Measurements from ENCODE around the gene ARL2. TPM values are rescaled to one million over a fixed set of nuclear protein-coding genes. Genes with fewer than 3 reads are reported as not detected.

The ARL2 gene
- total RNA-seq, 1 donor, result 14.2 TPM

DNA sequence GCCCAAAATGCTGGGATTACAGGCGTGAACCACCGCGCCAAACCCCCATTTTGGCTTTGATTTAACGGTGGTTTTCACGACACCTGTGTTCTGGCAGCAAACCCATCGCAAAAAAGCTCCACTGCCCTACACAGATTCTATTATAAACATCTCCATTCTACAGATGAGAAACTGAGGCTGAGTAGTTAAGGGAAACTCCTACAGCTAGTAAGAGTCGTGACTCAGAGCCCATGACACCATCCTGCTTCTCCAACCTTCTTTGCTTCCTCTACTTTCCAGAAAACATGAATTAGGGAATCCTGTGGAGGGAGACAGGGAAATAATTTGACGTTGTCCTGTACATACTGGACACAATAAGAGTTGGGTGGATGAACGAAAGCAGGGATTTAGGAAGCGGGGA, 12.8 kb downstream of the ARL2 start:
- Histone ChIP-seq H3K27me3 (ENCODE audit: insufficient read depth, low read length) (no peaks in the 10 kb centered on the region), H3K4me3 (ENCODE audit: low read length) (no peak overlapping the region), H3K4me1 (ENCODE audit: insufficient read depth, low read length) (peaks cover 22% of the 10 kb centered on the region), H3K9me3 (ENCODE audit: low read depth, low read length) (no peaks in the 10 kb centered on the region)

DNA sequence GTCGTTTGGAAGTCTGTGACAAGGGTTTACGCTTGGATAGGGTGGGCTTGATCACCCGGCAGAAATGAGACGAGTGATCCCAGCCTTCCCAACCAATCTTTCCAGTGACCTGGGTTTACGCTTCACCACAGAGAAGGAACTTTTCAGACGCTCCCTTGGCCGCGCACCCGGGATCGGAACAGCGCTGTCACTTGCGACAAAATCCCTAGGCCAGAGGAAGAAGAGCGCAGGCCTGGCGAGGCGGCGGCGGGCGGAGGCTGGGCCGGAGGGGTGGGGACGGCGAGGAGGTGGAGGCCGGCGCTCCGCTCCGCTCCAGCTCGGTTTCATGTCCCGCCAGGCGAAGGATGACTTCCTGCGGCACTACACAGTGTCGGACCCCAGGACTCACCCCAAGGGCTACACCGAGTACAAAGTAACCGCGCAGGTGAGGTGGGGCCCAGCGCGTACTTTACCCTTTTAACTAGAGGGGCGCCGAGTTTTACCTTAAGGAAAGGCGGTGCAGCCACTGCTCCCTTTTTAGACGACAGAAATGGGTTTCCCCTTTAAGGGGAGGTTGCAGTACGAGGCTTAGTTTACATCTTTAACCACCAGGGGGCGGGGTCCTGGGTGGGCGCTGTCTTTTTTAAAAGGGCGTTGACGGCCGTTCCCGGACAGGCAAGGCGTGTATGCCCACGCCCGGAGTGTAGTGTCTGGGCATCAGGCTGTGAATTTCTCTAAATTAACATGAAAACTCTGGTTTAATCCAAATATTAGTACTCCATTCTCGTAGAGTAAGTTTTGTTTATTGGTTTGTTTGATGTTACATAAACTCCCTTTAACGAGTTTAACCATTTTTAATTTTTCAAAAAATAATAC, 13.5 kb downstream of the ARL2 start, which contains the start of gene SNX15:
SNX15 (plus strand) TSS at position 227 of the 855 bp plus-strand sequence; CDS start at position 326, 99 bp downstream.
- Histone ChIP-seq H3K9me3 (ENCODE audit: low read depth, low read length) (no peaks in the 10 kb centered on the region), H3K4me1 (ENCODE audit: insufficient read depth, low read length) (peaks cover 21% of the 10 kb centered on the region), H3K27me3 (ENCODE audit: insufficient read depth, low read length) (no peaks in the 10 kb centered on the region), H3K4me3 (ENCODE audit: low read length) (peak within 1 kb of the TSS; percentile 55)

DNA sequence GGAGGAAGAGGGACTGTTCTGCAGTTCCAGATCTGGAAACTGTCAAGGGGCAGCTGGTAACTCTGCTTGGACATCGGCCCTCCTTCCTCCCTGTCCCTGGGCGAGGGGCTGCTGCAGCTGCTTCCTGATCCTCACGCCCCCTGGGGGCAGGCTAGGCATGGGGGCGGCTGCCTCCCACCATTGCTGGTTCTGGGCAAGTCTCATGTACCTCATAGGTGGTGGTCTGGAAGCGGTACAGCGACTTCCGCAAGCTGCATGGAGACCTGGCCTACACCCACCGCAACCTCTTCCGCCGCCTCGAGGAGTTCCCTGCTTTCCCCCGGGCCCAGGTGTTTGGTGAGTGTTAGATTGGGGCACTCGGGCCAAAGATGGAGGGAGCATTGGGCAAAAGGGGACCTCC, 18.3 kb downstream of the ARL2 start:
- Histone ChIP-seq H3K4me1 (ENCODE audit: insufficient read depth, low read length) (peaks cover 15% of the 10 kb centered on the region), H3K4me3 (ENCODE audit: low read length) (no peak overlapping the region), H3K9me3 (ENCODE audit: low read depth, low read length) (no peaks in the 10 kb centered on the region), H3K27me3 (ENCODE audit: insufficient read depth, low read length) (no peaks in the 10 kb centered on the region)

DNA sequence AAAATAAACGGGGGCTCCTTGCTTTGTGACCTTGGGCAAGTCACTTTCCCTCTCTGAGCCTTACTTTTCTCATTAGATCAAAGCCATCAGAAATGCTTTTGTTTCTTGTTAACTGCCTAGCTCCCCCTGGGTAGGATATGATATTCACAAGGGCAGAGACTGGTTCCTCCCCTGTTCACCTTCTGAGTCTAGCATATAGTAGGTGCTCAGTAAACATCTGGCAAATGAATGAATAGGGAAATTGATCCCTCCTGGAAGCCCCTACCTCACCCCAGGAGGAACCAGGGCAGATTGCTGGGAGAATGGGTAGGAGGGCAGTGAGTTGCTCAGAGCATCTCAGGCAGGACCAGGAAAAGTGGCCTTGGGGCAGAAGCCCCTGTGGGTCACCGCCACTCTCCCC, 20.5 kb downstream of the ARL2 start:
- Histone ChIP-seq H3K27me3 (ENCODE audit: insufficient read depth, low read length) (no peaks in the 10 kb centered on the region), H3K9me3 (ENCODE audit: low read depth, low read length) (no peaks in the 10 kb centered on the region), H3K4me3 (ENCODE audit: low read length) (no peak overlapping the region), H3K4me1 (ENCODE audit: insufficient read depth, low read length) (no peaks in the 10 kb centered on the region)

DNA sequence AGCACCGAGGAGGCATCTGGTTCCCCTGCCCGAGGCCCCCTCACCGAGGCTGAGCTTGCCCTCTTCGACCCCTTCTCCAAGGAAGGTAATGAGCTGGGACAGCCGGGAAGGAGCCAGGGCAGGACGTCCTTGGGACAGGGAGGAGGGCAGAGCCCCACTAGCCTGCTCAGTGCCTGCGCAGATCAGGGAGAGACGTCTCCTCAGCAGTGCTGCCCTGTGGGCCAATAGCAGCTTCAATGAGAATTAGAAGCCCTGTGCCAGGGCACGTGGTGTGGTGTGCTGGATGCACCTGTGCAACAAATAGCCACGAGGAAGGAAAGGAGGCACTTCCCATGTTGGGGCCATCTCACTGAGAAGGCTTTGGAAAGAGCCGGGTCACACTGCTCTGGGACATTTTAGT, 21.6 kb downstream of the ARL2 start:
- Histone ChIP-seq H3K27me3 (ENCODE audit: insufficient read depth, low read length) (no peaks in the 10 kb centered on the region), H3K4me3 (ENCODE audit: low read length) (no peak overlapping the region), H3K4me1 (ENCODE audit: insufficient read depth, low read length) (peaks cover 9% of the 10 kb centered on the region), H3K9me3 (ENCODE audit: low read depth, low read length) (no peaks in the 10 kb centered on the region)

DNA sequence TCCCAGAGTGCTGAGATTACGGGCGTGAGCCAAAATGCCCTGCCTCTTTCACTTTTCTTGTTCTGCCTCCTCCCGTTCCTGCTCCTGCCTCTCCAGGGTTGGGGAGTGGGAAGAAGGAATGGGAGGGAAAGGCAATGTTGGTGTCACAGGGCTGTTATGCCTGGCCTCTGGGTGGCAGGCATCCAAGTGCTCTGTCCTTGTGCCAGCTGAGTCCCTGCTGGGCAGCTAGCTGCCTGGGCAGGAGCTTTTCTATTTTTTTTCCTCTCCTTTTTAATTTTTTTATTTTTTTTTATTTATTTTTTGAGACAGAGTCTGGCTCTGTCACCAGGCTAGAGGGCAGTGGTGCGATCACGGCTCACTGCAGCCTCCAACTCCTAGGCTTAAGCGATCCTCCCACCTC, 23.0 kb downstream of the ARL2 start:
- H3K9me3 ChIP-seq (ENCODE audit: low read depth, low read length), result no peaks in the 10 kb centered on the region
- H3K4me3 ChIP-seq (ENCODE audit: low read length), result no peak overlapping the region
- no peaks in the 10 kb centered on the region for H3K27me3 ChIP-seq (ENCODE audit: insufficient read depth, low read length)
- H3K4me1 ChIP-seq (ENCODE audit: insufficient read depth, low read length), result peaks cover 16% of the 10 kb centered on the region

DNA sequence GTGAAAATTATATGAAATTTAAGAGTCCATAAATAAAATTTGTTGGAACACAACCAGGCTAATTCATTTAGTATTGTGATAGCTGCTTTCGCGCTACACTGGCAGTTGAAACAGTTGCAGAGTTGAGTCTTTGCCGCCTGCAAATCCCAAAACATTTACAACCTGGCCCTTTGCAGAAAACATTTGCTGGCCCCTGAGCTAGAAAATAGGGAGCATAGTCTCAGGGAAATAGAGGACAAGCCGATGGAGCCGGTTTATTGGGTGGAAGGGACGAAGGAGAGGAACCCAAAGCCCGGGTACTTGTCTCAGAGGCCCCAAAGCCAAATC, 26.5 kb downstream of the ARL2 start:
- Histone ChIP-seq H3K27me3 (ENCODE audit: insufficient read depth, low read length) (no peaks in the 10 kb centered on the region), H3K4me1 (ENCODE audit: insufficient read depth, low read length) (peaks cover 42% of the 10 kb centered on the region), H3K9me3 (ENCODE audit: low read depth, low read length) (no peaks in the 10 kb centered on the region), H3K4me3 (ENCODE audit: low read length) (peak overlapping the region; percentile 61)

DNA sequence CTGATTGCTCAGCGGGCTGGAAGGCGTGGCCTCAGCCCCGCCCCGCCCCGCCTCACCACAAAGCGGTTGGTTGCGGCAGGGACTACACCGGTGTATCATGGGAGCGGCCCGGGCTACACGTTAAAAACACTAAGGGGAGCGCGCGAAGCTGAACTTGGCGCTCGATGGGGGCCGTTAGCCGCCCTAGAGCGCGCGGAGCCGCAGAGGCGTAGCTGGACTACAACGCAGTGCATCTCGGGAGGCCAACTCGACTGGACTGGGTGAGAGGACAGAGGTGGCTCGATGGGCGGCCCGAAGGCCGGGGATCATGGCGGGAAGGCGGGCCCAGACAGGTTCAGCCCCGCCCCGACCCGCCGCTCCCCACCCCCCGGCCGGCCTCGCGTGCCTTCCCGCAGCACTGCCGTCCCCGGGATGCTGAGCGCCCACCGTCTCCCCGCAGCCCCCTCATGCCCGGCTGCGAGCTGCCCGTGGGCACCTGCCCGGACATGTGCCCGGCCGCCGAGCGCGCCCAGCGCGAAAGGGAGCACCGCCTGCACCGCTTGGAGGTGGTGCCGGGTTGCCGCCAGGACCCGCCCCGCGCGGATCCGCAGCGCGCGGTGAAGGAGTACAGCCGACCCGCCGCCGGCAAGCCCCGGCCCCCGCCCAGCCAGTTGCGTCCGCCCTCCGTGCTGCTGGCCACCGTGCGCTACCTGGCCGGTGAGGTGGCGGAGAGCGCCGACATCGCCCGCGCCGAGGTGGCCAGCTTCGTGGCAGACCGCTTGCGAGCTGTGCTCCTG, 27.1 kb downstream of the ARL2 start, which contains the start of gene SAC3D1:
SAC3D1 (plus strand) TSS at position 364 of the 776 bp plus-strand sequence; CDS start at position 447, 83 bp downstream.
- peaks cover 42% of the 10 kb centered on the region for H3K4me1 ChIP-seq (ENCODE audit: insufficient read depth, low read length)

DNA sequence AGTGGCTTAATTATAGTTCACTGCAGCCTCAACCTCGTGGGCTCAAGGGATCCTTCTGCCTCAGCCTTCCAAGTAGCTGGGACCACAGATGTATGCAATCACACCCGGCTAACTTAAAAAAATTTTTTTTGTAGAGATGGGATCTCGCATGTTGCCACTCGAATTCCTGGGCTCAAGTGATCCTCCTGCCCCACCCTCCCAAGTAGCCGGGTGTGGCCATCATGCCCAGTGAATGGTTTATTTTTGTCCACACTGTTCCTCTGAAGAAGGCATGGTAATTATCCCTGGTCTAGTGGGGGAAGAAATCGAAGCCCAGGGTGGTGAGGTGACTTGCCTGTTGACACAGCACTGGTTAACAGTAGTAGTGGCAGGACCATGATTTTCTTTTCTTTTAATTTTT, 28.9 kb downstream of the ARL2 start:
- no peaks in the 10 kb centered on the region for H3K27me3 ChIP-seq (ENCODE audit: insufficient read depth, low read length)
- no peak overlapping the region for H3K4me3 ChIP-seq (ENCODE audit: low read length)
- peaks cover 58% of the 10 kb centered on the region for H3K4me1 ChIP-seq (ENCODE audit: insufficient read depth, low read length)
- H3K9me3 ChIP-seq (ENCODE audit: low read depth, low read length), result no peaks in the 10 kb centered on the region

More for the DNA sequence above, 27.1 kb downstream of the ARL2 start, which contains the start of gene SAC3D1:
- peak within 1 kb of the TSS; percentile 61 for H3K4me3 ChIP-seq (ENCODE audit: low read length)
- H3K9me3 ChIP-seq (ENCODE audit: low read depth, low read length), result no peaks in the 10 kb centered on the region
- H3K27me3 ChIP-seq (ENCODE audit: insufficient read depth, low read length), result no peaks in the 10 kb centered on the region

DNA sequence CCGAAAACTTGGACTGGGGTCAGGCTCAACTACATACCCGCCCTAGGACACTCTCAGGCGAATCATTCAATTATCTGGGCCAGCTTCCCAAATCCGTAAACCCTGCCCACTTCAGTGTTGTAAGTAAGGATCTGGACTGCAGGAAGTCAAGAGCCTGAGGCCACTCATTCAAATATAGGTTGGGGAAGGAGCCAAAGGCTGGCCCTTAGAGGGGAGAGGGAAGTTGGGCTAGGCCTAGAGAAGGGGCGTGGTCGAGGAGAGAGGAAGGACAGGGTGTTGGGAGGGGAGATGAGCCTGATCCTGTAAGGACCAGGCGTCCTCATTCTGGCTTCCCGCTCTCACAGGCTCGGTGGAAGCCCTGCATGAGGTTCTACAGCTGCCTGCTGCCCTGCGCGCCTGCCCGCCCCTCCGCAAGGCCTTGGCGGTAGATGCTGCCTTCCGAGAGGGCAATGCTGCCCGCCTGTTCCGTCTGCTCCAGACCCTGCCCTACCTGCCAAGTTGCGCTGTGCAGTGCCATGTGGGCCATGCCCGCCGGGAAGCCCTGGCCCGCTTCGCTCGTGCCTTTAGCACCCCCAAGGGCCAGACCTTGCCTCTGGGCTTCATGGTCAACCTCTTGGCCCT, 30.0 kb downstream of the ARL2 start:
- Histone ChIP-seq H3K27me3 (ENCODE audit: insufficient read depth, low read length) (no peaks in the 10 kb centered on the region), H3K9me3 (ENCODE audit: low read depth, low read length) (no peaks in the 10 kb centered on the region), H3K4me3 (ENCODE audit: low read length) (no peak overlapping the region), H3K4me1 (ENCODE audit: insufficient read depth, low read length) (peaks cover 63% of the 10 kb centered on the region)

DNA sequence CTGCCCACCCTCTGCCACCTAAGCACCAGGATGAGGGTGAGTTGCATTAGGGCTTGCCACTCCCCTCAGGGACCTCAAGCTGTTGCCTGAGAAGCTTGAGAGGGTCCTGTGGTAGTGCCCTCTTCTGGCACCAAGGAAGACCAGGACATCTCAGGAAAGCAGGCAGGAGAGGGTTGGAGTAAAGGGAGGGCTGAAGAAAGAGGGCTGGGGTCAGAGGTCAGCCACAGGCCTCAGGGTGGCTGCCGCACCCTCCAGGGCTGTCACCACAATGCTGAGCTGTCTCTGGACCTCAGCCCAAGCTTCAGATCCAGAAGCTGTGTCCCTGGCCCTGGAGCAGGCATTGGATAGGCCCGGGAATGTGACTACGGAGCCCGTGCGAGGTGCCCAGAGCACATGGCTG, 31.1 kb downstream of the ARL2 start:
- no peak overlapping the region for H3K4me3 ChIP-seq (ENCODE audit: low read length)
- H3K27me3 ChIP-seq (ENCODE audit: insufficient read depth, low read length), result no peaks in the 10 kb centered on the region
- H3K4me1 ChIP-seq (ENCODE audit: insufficient read depth, low read length), result peaks cover 59% of the 10 kb centered on the region
- H3K9me3 ChIP-seq (ENCODE audit: low read depth, low read length), result no peaks in the 10 kb centered on the region

DNA sequence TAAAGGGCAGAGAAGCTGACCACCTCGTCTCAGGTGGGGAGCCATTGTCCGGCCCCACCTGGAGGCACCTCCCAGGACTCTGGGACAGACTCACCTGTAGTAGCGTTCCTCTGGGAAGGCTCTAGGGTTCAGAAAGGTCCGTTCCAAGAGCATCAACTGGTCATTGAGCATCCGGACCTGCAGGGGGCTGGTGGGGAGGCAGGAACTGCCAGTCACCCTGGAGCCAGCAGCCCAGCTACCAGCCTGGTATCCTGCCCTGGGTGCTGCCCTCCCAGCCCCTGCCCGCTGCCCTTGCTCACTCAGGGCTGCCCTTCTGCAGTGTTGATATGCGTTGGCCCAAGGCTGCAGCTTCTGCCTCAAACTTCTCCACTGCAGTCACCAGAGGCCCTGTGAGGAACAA, 31.8 kb downstream of the ARL2 start:
- no peaks in the 10 kb centered on the region for H3K27me3 ChIP-seq (ENCODE audit: insufficient read depth, low read length)
- peaks cover 52% of the 10 kb centered on the region for H3K4me1 ChIP-seq (ENCODE audit: insufficient read depth, low read length)
- H3K4me3 ChIP-seq (ENCODE audit: low read length), result no peak overlapping the region
- H3K9me3 ChIP-seq (ENCODE audit: low read depth, low read length), result no peaks in the 10 kb centered on the region

DNA sequence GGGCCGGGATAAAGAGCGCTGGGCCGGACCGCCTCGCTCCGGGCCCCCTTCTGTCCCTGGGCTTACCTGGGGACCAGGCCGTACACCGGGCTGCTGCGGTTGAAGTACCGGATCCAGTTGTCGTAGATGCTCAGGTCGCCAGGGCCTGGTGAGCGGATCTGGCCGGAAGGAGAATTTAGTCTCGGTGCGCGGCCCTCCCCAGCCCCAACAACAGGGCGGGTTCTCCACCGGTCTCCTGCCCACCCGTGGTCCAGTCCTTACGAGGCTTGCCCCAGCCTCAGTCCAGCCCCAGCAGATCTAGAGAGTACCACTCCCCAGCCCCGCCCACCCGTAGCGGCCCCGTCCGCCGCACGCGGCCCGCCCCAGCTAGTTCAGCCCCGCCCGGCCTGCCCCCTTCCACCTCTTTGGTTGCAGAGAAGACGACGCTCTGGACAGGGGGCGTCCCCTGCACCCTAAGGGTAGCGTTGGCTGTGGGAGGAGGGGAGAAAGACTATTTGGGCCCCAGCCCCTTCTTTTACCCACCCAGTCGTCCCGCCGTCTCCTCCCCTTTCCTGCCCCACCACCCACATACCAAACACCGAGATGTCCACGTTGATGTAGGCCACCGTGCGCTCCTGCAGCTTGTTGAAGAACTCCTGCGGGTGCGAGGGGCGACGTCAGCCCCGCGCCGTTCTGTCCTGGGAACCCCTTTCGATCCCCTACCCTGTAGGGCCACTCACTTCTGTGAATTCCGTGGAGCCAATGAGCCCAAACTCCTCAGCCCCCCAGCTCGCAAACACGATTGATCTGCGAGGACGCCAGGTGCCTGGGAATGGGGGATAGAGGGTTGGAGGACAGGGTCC, 33.8 kb downstream of the ARL2 start:
- Histone ChIP-seq H3K4me1 (ENCODE audit: insufficient read depth, low read length) (peaks cover 39% of the 10 kb centered on the region), H3K9me3 (ENCODE audit: low read depth, low read length) (no peaks in the 10 kb centered on the region), H3K27me3 (ENCODE audit: insufficient read depth, low read length) (no peaks in the 10 kb centered on the region), H3K4me3 (ENCODE audit: low read length) (peak overlapping the region; percentile 38)

DNA sequence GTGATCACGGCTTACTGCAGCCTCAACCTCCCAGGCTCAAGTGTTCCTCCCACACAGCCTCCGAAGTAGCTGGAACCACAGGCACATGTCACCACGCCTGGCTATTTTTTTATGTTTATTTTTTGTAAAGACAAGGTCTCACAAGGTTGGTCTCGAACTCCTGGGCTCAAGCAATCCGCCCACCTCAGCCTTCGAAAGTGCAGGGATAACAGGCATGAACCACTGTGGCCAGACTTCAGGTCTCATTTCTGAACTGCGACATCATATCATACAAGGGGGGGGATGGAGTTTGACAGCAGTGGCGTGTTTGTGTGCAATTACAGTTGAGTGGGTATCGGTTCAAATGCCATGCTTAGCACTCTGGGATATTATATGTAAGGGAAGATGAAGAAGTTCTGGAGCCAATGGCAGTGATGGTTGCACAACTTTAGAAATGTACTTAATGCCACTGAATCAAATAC, 37.5 kb downstream of the ARL2 start:
- H3K9me3 ChIP-seq (ENCODE audit: low read depth, low read length), result no peaks in the 10 kb centered on the region
- H3K4me3 ChIP-seq (ENCODE audit: low read length), result no peak overlapping the region
- no peaks in the 10 kb centered on the region for H3K27me3 ChIP-seq (ENCODE audit: insufficient read depth, low read length)
- H3K4me1 ChIP-seq (ENCODE audit: insufficient read depth, low read length), result peaks cover 26% of the 10 kb centered on the region
